ENCODE results near the gene TCOF1. TPM values are rescaled to one million over a fixed set of nuclear protein-coding genes. Genes with fewer than 3 reads are reported as not detected.
"Not testable (repeated sequence)": the region's sequence is repeated elsewhere in the genome, so short reads cannot be mapped to it uniquely, and the experiment has no call there.

The TCOF1 gene
- total and polyA plus RNA-seq, 11 donors = 11.9 to 29.9 (median 16.0) TPM

DNA sequence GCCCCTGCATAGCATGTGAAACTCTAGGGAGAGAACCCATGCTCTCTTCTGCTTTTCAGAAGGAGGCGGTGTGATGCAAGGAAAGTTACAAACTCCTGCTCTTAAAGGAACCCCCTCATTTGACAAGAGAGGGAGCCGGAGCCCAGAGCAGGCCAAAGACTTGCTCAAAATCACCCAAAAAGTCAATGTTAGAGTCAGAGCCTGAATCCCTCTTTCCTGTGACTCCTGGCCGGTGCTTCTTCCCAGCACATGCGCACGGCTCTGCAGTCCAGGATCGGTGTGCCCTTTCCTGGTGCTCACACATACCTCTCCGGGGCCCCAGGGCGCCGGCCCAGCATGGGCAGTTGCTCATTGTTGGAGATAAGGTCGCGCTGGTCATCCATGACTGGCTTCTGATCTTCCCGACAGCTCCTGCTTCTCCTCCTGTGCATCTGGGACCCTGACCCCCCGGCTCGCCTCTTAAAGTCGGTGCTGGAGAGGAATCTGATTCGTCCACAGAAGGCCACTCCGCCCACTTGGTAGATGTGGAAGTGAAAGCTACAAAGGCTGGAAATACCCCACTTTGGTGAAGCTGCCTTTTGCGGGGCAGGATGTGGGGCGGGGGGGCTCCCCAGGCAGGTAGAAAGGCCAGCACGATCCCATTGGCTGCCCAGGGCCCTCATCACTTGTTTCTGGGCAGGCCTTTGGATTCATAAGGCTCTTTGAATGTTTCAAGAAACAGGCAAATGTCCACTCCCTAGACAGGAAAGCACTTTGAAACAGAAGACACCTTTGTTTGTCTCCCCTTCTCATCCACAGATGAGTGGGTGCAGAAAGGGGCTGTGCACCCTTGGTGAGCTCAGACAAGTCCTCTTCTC lies 55.0 kb downstream of the TCOF1 start, which contains the start of gene CD74:
TSS of gene CD74 (minus strand) at position 592 of the 857 bp plus-strand sequence. CDS start at position 431, 161 bp downstream.
- H3K4me1 ChIP-seq = peaks cover 0 to 56% (median 26%) of the 10 kb centered on the region in 12 donors
- H3K36me3 ChIP-seq = peaks cover 0 to 28% (median 0%) of the 10 kb centered on the region in 9 donors
- no peaks in the 10 kb centered on the region for H3K9me3 ChIP-seq
- peak within 1 kb of the TSS; percentile 69 to 98 (median 88) for H3K27ac ChIP-seq
- H3K4me3 ChIP-seq = peak within 1 kb of the TSS; percentile 1 to 82 (median 61)
- no peaks in the 10 kb centered on the region for H3K27me3 ChIP-seq
- DNase-seq (peak; percentile 83 to 90 (median 89)), ATAC-seq (peak; percentile 74 to 86 (median 77))
- TF ChIP-seq CTCF (IDR thresholded peaks at IDR 0.05) (peak in 1 of 12 donors; percentile 14), POLR2A (IDR thresholded peaks at IDR 0.05) (peak in 1 of 2 donors; percentile 57)
- intact Hi-C loops (cut with DNase I) = no loop called here
- 9 to 22% (median 17%) methylated on average over 14 to 20 of the region's 20 CpGs for WGBS, 4 donors

DNA sequence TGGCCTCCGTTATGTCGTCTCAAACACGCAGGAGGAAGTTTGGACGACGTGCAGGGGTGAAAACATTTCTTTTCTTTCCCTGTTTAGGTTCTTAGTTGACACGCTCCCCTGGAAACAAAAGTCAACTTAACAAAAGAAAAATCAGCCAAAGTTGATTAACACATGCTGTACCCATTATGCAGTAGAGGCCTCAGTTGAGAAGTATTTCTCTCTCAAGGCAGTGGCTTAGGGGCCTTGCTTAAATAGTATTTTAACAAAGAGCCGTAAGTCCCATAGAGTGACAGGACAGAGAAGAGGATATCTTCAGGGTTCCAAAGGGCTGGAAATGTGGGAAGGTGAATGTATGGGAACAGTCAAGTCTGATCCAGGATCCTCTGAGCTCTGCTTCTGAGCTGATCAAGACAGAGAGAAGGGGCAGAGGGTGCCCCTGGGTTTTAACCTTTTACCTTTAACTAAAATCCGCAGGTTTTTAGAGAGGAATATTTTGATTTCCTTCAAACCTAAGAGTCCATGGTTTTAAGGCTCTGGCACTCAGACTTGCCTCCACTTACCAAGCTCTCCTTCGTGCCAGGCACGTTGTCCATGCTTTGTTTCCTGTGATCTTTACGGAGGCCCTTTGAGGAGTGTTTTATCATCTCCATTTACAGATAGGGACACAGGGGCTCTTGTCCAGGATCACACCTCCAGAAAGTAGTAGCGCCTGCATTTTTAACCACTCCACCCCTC lies 55.8 kb downstream of the TCOF1 start:
- no peaks in the 10 kb centered on the region for H3K27me3 ChIP-seq
- DNase-seq (no peak), ATAC-seq (no peak)
- H3K4me1 ChIP-seq = peaks cover 0 to 48% (median 23%) of the 10 kb centered on the region in 12 donors
- peak overlapping the region; percentile 69 to 98 (median 88) for H3K27ac ChIP-seq
- H3K9me3 ChIP-seq = no peaks in the 10 kb centered on the region
- peak overlapping the region in 11 of 12 donors; percentile 40 to 82 (median 61) for H3K4me3 ChIP-seq
- intact Hi-C loops (cut with DNase I) = no loop called here
- 66 to 77% (median 76%) methylated on average over 12 of the region's 12 CpGs for WGBS, 4 donors
- H3K36me3 ChIP-seq = peaks cover 0 to 20% (median 0%) of the 10 kb centered on the region in 9 donors
- TF ChIP-seq POLR2A (IDR thresholded peaks at IDR 0.05) = no peak
- no peak for TF ChIP-seq CTCF (IDR thresholded peaks at IDR 0.05)

- not testable (repeated sequence) for ATAC-seq
These were observed 56.6 kb downstream of the TCOF1 start for GRCh38 chr5:150413902-150414790.

DNA sequence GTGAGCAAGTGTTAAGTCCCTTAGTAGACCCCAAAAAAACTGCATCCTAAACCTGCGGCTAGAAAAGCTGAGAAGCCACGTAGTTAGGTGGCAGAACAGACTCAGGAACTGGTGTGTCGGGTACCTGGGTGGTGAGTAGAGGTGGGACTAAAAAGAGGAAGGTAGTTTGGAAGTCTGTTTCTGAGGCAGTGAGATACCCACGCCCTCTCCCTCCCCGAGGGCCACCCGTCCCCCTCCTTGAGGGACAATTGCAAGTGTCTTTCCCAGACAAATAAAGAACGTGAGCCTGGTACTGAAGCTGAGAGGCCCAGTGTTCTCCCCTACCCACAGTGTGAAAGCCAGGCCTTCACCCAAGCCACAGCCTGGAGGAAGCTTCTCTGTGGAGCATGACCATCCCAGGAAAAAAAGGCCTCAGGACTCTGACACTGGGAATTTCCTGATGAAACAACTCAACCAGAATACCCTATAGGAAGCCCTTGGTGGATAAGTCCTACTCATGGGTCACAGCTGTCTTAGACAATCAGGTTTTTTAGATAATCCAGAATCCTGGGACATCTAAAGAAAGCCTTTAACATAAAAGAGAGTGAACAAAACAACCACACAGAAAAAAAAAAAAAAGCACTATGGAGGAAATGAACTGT lies 62.3 kb downstream of the TCOF1 start:
- no peak overlapping the region for H3K27ac ChIP-seq
- H3K27me3 ChIP-seq = no peaks in the 10 kb centered on the region
- ATAC-seq = no peak
- no peaks in the 10 kb centered on the region for H3K36me3 ChIP-seq
- TF ChIP-seq CTCF (IDR thresholded peaks at IDR 0.05) (no peak), POLR2A (IDR thresholded peaks at IDR 0.05) (no peak)
- WGBS, 4 donors = 84 to 88% (median 87%) methylated on average over 7 of the region's 7 CpGs
- H3K4me1 ChIP-seq = no peaks in the 10 kb centered on the region
- H3K4me3 ChIP-seq = no peak overlapping the region
- intact Hi-C loops (cut with DNase I) = loop anchor here in 1 of 10 donors (10.0 kb wide), 1 partner anchor 385 kb away; no protein-coding TSS in a partner anchor
- no peaks in the 10 kb centered on the region for H3K9me3 ChIP-seq
- peak in 1 of 5 donors; percentile 15 for DNase-seq

More at GRCh38 chr5:150413902-150414790, 56.6 kb downstream of the TCOF1 start:
- H3K27me3 ChIP-seq; intact Hi-C loops (cut with DNase I); H3K4me3 ChIP-seq; H3K9me3 ChIP-seq: not testable (repeated sequence)
- DNase-seq = peak in 1 of 5 donors; percentile 24
- H3K4me1 ChIP-seq = peaks cover 0 to 40% (median 15%) of the 10 kb centered on the region in 12 donors
- H3K36me3 ChIP-seq = peaks cover 0 to 12% (median 0%) of the 10 kb centered on the region in 9 donors
- peak overlapping the region in 11 of 12 donors; percentile 77 to 98 (median 90) for H3K27ac ChIP-seq
- 91 to 94% (median 92%) methylated on average over 16 of the region's 16 CpGs for WGBS, 4 donors
